ENCODE measurements around the gene PAFAH1B2. TPM values are rescaled to one million over a fixed set of nuclear protein-coding genes. Genes with fewer than 3 reads are reported as not detected.

The PAFAH1B2 gene
- total RNA-seq, 1 experiment from 2014 or later = 153 TPM

- H3K4me3 ChIP-seq (ENCODE audit: low read depth, low read length, poor library complexity, severe bottlenecking) = no peak overlapping the region
- CTCF ChIA-PET = no interaction called here
- H3K36me3 ChIP-seq (ENCODE audit: insufficient read depth, low read length, poor library complexity, severe bottlenecking) = peaks cover 72% of the 10 kb centered on the region
- DNase-seq (ENCODE audit: low spot score) = no peak
- H3K4me1 ChIP-seq (ENCODE audit: insufficient read depth, low read length, poor library complexity, severe bottlenecking) = no peaks in the 10 kb centered on the region
- no peaks in the 10 kb centered on the region for H3K9me3 ChIP-seq (ENCODE audit: low read depth, low read length, poor library complexity, severe bottlenecking)
- TF ChIP-seq EZH2 (IDR thresholded peaks at IDR 0.05; ENCODE audit: borderline replicate concordance, low read depth, low read length, poor library complexity, severe bottlenecking) (no peak), CTCF (conservative IDR thresholded peaks at IDR 0.05; ENCODE audit: low read depth, low read length) (no peak)
- no peak overlapping the region for H3K27ac ChIP-seq (ENCODE audit: low read depth, low read length, poor library complexity, severe bottlenecking)
- POLR2A ChIA-PET (ENCODE audit: low non-redundant PET) = no interaction called here
- no TSS peak for BruUV-seq (replicated peaks)
- no peaks in the 10 kb centered on the region for H3K27me3 ChIP-seq (replicated peaks; ENCODE audit: insufficient read depth, low read depth, low read length, poor library complexity)
- intact Hi-C loops (cut with micrococcal nuclease; ENCODE audit: unreplicated experiment) = no loop called here
Measured at GRCh38 chr11:117157507-117157906, 13.4 kb downstream of the PAFAH1B2 start.

GRCh38 chr11:117159892-117160291 lies 15.8 kb downstream of the PAFAH1B2 start:
- ChIA-PET CTCF (no interaction called here), POLR2A (ENCODE audit: low non-redundant PET) (no interaction called here)
- Histone ChIP-seq H3K27me3 (replicated peaks; ENCODE audit: insufficient read depth, low read depth, low read length, poor library complexity) (no peaks in the 10 kb centered on the region), H3K4me1 (ENCODE audit: insufficient read depth, low read length, poor library complexity, severe bottlenecking) (no peaks in the 10 kb centered on the region), H3K4me3 (ENCODE audit: low read depth, low read length, poor library complexity, severe bottlenecking) (no peak overlapping the region), H3K9me3 (ENCODE audit: low read depth, low read length, poor library complexity, severe bottlenecking) (no peaks in the 10 kb centered on the region), H3K36me3 (ENCODE audit: insufficient read depth, low read length, poor library complexity, severe bottlenecking) (peaks cover 71% of the 10 kb centered on the region), H3K27ac (ENCODE audit: low read depth, low read length, poor library complexity, severe bottlenecking) (no peak overlapping the region)
- intact Hi-C loops (cut with micrococcal nuclease; ENCODE audit: unreplicated experiment) = no loop called here
- no peak for DNase-seq (ENCODE audit: low spot score)
- TF ChIP-seq CTCF (conservative IDR thresholded peaks at IDR 0.05; ENCODE audit: low read depth, low read length) (no peak), EZH2 (IDR thresholded peaks at IDR 0.05; ENCODE audit: borderline replicate concordance, low read depth, low read length, poor library complexity, severe bottlenecking) (no peak)
- BruUV-seq (replicated peaks) = no TSS peak

- BruUV-seq (replicated peaks) = no TSS peak
- H3K27me3 ChIP-seq (replicated peaks; ENCODE audit: insufficient read depth, low read depth, low read length, poor library complexity) = no peaks in the 10 kb centered on the region
- CTCF ChIA-PET = interaction anchor here (0.6 kb wide), 1 partner anchor 312 kb away, joined by 4 read pairs; no protein-coding TSS in a partner anchor
Measured at GRCh38 chr11:117160826-117161225, 16.7 kb downstream of the PAFAH1B2 start.

More at GRCh38 chr11:117160826-117161225, 16.7 kb downstream of the PAFAH1B2 start:
- no peaks in the 10 kb centered on the region for H3K9me3 ChIP-seq (ENCODE audit: low read depth, low read length, poor library complexity, severe bottlenecking)
- POLR2A ChIA-PET (ENCODE audit: low non-redundant PET) = no interaction called here
- no peak overlapping the region for H3K27ac ChIP-seq (ENCODE audit: low read depth, low read length, poor library complexity, severe bottlenecking)
- TF ChIP-seq EZH2 (IDR thresholded peaks at IDR 0.05; ENCODE audit: borderline replicate concordance, low read depth, low read length, poor library complexity, severe bottlenecking) = no peak
- TF ChIP-seq CTCF (conservative IDR thresholded peaks at IDR 0.05; ENCODE audit: low read depth, low read length) = no peak
- intact Hi-C loops (cut with micrococcal nuclease; ENCODE audit: unreplicated experiment) = no loop called here
- H3K4me3 ChIP-seq (ENCODE audit: low read depth, low read length, poor library complexity, severe bottlenecking) = no peak overlapping the region
- no peak for DNase-seq (ENCODE audit: low spot score)
- H3K4me1 ChIP-seq (ENCODE audit: insufficient read depth, low read length, poor library complexity, severe bottlenecking) = no peaks in the 10 kb centered on the region
- H3K36me3 ChIP-seq (ENCODE audit: insufficient read depth, low read length, poor library complexity, severe bottlenecking) = peaks cover 69% of the 10 kb centered on the region
